ENCODE results near the gene RHAG. TPM values are rescaled to one million over a fixed set of nuclear protein-coding genes. Genes with fewer than 3 reads are reported as not detected.
"Not testable (repeated sequence)": the region's sequence is repeated elsewhere in the genome, so short reads cannot be mapped to it uniquely, and the experiment has no call there.

RHAG gene
- total RNA-seq, 1 experiment from 2014 or later, result not detected

DNA sequence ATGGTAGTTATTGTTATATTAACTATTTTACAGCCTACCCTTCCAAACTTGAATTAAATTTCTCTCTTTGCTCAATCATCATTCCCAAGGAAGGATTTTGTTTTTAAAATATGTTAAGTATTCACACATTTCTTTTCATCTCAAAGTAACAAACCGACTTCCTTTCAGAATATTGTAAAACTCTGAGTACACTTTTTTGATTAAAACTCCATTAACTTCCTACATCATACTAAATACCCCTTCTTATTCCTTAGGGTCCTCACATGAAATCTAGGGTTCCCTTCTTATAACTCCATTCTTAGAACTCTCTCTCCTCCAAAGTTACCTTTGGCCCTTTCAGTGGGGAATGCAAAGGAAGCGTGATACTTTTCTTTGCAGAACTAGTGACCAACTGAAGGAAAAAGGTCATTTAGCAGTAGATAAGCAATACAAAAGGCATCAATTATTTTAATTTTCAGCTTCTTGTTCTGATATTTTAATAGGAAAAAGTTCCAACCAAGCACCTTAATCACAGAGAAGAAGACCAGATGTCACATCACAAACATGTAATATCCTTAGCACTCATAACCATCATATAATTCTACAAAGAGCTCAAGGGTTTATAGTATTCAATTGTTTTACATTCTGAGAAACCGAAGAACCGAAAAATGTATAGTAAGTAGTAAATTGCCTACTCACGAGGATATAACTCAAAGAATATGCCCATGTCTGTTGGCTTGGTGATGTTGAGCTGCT, 494 bp downstream of the RHAG start:
- DNase-seq (ENCODE audit: low read depth), result no peak

DNA sequence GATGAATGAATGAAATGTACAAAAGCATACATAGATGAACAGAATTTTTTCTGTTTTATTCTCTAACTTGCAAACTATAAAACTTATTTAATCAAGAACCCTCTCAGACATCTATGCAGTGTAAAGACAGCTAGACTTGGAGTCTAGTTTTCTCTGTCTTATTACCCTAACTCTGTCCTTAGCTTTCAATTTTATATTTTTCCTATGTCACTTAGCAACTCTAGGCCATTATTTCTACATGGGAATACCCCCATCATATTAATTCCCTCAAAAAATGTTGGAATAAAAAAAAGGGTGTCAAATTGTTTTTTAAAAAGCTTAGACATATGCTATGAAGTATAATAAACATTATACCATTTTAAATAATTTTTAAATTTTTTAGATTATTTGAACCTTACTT, 1.2 kb downstream of the RHAG start:
- DNase-seq (ENCODE audit: low read depth), result no peak

DNA sequence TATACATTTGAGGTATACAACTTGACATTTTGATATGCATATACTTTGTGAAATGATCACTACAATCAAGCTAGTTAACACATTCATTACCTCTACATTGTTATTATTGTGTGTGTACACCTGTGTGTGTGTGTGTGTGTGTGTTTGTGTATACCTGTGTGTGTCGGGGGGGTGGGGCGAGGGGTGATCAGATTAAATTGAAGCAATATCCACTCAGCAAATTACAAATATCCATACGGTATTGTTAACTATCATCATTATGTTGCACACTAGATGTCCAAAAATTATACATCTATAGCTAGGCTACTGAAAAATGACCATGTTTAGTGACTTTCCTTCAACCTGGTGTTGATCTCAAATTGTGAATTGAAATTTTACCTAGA, 1.8 kb downstream of the RHAG start:
- no peak for DNase-seq (ENCODE audit: low read depth)

DNA sequence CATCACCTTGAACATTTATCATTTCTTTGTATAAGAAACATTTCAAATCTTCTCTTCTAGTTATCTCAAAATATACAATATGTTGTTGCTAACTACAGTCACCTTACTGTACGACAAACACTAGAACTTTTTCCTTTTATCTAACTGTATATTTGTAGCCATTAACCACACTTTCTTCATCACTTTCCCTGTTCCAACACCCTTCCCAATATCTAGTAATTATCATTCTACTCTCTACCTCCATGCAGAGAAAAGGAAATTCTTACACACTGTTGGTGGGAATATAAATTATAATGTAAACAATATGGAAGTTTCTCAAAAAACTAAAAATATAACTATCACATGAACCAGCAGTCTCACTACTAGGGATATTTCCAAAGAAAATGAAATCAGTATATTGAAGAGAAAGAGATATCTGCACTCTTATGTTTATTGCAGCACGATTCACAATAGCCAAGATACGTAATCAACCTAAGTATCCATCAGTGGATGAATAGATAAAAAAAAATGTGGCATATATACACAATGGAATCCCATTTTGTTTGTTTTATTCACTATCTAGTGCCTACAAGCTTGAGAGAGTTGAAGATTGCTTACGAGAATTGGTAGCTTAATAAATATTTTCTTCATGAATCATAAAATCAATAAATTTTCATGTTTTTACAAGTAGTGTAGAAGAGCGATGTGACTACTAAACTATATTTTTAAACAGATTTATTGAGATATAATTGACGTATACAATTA, 2.4 kb downstream of the RHAG start:
- no peak for DNase-seq (ENCODE audit: low read depth)

DNA sequence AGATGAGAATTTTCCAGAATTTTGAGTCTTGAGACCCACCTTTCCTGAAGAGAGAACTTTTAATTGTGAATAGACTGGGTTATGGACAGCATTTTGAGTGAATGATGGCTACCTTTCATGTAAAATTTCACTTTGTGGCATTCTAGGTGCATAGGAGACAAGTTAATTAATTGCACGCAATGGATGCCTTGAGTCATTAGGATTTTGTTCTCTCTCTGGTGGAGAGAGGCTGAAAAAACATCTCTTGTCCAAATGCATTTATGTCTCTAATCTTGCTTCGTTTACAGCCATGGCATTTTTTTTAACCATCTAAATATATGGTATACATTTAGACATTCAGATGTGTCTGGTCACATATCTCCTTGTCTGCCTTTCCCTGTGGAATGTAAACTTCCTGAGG, 3.1 kb downstream of the RHAG start:
- DNase-seq (ENCODE audit: low read depth), result no peak

DNA sequence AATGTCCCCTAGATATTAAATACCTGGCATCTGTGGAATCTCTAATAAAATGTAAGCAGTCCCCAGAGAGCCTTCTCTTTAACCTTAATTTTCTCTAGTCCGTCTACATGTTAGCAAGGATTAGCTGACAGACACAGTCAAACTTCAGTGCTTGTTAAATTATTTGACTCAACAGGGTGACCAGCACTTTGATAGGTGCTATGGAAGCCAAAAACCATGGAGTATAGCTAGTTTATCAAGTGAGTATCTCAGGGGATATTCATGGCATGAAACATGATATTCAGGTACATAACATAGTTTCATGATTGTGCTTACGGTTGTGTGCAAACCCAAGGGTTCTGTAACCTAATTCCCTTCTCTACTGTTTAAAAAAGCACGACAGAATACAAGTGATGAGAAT, 3.9 kb downstream of the RHAG start:
- DNase-seq (ENCODE audit: low read depth), result no peak

DNA sequence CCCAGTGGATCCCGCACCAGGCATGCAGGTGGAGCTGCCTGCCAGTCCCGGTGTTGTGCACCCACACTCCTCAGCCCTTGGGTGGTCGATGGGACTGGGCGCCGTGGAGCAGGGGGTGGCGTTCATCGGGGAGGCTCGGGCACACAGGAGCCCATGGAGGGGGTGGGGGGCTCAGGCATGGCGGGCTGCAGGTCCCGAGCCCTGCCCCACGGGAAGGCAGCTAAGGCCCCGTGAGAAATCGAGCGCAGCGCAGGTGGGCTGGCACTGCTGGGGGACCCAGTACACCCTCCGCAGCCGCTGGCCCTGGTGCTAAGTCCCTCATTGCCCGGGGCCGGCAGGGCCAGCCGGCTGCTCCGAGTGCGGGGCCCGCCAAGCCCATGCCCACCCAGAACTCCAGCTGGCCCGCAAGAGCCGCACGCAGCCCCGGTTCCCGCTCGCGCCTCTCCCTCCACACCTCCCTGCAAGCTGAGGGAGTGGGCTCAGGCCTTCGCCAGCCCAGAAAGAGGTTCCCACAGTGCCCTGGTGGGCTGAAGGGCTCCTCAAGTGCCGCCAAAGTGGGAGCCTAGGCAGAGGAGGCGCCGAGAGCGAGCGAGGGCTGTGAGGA, 7.1 kb downstream of the RHAG start:
- DNase-seq (ENCODE audit: low read depth), result not testable (repeated sequence)

DNA sequence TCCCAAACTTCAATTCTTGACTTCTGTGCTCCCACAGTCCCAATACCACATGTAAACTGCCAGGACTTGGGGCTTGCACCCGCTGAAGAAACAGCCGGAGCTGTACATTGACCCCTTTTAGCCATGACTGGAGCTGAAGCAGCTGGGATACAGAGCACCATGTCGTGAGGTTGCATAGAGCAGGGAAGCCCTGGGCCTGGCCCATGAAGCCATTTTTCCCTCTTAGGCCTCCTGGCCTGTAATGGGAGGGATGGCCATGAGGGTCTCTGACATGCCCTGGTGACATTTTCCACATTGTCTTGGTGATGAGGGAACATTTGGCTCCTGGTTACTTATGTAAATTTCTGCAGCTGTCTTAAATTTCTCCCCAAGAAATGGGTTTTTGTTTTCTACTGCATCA, 9.8 kb downstream of the RHAG start:
- no peak for DNase-seq (ENCODE audit: low read depth)

DNA sequence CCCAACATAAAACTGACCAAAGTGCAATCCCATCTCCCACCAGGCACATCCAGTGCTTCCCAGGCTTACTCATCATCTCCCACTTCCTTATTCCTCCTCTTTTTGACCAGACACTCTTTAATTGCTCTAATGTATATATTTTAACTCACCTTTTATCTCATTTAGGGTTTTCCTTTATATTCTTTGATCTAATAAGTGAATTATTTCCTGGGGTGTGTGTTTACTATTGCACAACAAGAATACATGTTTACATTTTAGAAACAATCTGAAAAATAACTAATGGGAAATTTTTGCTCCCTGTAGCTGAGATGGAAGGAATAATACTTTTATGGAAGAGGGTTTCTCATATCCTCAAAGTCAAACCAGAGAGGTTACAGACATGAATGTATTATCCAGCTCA, 18.4 kb downstream of the RHAG start:
- DNase-seq (ENCODE audit: low read depth), result no peak

DNA sequence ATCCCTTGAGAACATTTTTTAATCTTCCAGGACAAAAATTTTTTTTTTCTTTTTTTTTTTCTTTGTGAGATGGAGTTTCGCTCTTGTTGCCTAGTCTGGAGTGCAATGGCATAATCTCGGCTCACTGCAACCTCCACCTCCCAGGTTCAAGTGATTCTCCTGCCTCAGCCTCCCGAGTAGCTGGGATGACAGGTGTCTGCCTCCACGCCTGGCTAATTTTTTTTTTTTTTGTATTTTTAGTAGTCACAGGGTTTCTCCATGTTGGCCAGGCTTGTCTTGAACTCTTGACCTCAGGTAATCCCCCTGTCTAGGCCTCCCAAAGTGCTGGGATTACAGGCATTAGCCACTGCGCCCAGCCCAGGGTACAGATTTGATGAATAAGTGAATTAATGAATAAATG, 22.5 kb downstream of the RHAG start:
- DNase-seq (ENCODE audit: low read depth), result not testable (repeated sequence)

DNA sequence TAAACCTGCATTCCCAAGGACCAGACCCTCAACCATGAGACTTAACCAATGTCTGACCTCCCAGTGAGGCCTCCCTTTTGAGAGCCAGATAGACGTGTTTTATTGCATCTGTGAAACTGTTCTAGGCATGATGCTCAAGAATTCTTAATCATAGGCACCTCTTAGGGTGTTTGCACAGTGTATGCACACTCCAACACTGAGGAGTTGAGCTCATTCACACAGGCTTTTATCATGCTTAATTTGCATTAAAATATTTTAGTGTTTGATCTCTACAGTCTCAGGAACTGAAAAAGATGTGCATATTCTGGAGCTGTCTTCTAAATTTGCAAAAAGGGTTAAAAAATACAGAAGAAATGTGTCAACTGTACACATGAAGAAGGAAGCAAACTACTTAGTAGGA, 27.4 kb downstream of the RHAG start:
- no peak for DNase-seq (ENCODE audit: low read depth)

DNA sequence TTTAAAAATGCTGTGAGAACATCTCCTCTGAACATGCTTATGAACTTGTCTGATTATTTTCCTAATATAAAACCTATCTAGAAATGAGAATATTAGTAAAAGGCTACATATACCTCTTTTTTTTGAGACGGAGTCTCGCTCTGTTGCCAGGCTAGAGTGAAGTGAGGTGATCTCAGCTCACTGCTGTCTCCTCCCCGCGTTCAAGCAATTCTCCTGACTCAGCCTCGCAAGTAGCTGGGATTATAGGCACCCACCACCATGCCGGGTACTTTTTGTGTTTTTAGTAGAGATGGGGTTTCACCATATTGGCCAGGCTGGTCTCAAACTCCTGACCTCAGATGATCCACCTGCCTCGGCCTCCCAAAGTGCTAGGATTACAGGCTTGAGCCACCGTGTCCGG, 28.4 kb downstream of the RHAG start:
- not testable (repeated sequence) for DNase-seq (ENCODE audit: low read depth)

DNA sequence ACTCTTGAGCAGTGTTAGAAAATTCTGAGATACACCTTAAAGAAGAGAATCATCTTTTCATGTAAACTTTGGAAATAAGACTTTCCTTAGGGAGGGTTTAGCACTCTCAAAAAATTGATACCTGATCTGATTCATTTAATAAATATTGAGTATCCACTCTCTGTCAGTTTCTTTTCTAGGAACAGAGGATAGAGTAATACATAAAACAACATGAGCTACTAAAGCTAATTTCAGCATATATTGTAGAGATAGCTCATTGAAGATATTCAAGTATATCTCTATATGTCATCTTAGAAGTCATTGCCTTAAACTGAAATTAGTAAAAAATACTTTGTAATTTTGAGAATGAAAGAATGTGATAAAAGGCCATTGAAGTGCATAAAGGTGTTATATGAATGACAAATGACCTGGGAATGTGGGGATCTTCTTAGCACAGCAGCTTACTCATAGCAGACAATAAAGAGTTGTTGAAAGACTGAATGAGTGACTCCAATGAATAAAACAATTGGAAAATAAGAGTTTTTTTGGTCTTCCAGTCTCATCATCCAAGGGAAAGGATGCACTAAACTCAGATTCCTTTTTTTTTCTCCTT, 29.2 kb downstream of the RHAG start:
- DNase-seq (ENCODE audit: low read depth), result no peak

DNA sequence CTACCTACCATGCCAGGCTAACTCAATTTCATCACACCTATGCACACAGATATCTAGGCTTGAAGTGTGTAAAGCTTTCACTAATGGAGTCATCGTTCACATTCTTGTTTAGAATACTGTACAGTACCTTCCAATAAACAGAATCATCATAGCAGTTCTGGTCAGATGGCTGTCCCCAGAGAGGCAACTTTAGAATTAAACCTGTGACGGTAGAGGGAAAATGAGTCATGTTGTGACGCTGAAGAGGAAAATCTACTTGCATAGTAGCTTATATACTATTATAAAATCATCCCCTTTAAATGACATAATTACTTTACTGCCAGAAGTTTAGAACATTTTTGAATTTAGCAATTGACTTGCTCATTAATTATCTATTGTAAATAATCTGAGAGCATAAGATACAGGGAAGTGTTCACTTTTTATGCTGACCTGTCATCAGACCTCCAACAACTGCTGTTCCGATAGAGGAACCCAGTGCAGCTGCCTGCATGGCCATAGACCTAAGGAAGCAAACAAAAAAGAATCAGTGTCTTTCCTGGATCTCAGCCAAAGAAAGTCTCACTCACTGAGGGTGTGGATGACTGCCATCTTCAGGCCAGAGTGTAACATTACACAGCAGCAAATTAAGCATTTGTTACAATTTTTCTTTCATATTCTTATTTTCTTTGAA, 29.8 kb downstream of the RHAG start:
- DNase-seq (ENCODE audit: low read depth), result peak; percentile 76

DNA sequence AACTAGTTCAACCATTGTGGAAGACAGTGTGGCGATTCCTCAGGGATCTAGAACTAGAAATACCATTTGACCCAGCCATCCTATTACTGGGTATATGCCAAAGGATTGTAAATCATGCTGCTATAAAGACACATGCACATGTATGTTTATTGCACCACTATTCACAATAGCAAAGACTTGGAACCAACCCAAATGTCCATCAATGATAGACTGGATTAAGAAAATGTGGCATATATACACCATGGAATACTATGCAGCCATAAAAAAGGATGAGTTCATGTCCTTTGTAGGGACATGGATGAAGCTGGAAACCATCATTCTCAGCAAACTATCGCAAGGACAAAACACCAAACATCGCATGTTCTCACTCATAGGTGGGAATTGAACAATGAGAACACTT, 32.6 kb downstream of the RHAG start:
- not testable (repeated sequence) for DNase-seq (ENCODE audit: low read depth)

DNA sequence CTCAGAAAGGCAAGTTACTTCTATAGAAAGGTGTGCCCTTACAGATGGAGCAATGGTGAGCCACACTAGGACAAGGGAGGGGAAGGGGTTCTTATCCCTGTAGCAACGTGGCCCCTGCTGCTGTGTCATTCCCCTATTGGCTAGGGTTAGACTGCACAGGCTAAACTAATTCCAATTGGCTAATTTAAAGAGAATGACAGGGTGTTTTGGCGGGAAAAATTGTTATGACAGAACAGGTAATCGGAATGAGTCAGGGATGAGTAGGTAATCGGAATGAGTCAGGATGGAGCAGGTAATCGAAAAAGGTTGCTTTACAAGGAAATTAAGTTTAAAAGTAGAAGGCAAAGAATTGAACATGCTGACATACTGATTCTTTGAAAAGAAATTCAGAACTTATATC, 49.4 kb downstream of the RHAG start:
- not testable (repeated sequence) for DNase-seq (ENCODE audit: low read depth)

DNA sequence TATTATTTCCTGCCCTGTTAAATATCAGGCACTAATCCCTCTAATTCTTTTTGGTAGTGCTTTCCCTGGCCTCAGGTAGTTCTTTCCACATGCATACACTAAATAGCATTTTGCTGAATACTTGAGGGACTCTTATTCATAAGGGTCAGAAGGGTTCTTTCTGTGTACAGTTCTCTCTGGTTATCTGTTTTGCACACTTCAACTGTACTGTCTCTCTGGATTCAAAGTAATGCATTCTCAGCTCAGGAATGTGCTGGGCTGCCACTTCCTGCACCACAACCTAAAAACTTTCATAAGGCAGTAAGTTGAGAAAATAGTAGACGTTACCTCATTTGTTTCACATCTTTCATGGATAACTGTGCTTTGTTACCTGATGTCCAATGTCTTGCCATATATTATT, 54.1 kb downstream of the RHAG start:
- no peak for DNase-seq (ENCODE audit: low read depth)

DNA sequence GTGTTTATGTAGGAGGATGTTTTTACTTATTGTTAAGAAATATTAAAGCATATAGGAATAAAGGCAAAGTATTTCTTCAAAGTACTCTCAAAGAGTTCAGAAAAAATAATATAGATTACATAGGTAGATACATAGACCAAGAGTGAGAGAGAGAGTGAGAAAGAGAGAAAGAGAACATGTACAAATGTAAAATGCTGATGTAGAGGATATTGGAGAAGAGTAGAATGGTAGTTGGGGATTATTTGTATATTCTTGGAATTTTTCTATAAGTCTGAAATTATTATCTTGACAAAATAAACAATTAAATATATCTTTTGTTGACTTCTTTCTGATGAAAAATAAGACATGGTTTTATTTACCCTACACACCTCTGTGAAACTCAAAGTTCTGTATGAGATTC, 57.0 kb downstream of the RHAG start:
- DNase-seq (ENCODE audit: low read depth), result no peak

DNA sequence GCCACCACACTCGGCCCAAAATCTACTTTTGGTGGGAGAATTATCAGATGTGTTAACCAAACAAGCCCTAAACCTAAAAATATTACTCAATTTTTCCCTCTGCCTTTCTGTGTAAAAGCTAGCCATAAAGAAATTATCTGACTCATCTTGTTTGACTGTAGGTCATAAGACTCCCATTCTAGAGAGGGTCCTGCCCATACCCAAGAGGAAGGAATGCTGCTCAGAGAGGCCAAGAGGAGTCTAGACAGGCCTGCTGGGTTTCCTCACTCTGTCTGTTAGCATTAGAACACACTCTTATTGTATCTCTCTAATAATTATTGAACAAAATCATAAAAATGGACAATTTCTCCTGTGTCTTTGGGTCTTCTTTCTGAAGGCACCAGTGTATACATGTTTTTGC, 60.0 kb downstream of the RHAG start:
- no peak for DNase-seq (ENCODE audit: low read depth)

DNA sequence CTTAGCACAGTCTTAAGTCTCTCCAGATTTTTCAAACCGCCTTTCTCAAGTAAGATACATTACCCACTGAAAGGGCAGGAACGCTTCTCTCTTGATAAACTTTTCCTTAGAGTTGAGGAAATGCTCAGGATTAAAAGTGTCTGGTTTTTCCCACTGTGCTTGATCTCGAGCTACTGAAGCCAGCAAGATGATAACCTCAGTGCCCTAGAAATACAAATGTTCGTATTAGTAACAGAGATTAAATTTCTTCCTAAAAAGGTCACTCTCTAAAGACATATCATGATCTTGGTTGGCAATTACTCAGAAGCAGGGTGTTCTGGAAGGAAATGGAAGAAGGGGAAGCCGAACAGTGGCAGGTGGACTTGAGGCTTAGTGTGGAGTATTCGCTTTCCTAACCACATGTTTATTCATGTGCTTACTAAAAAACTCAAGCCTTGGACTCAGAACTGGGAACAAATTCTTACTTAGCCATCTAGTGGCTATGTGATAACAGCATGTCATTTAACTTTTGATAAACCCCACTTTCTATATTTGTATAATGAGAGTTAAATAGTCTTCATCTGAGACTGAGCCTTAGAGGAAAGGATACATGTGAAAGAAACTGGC, 66.1 kb downstream of the RHAG start:
- peak; percentile 40 for DNase-seq (ENCODE audit: low read depth)

DNA sequence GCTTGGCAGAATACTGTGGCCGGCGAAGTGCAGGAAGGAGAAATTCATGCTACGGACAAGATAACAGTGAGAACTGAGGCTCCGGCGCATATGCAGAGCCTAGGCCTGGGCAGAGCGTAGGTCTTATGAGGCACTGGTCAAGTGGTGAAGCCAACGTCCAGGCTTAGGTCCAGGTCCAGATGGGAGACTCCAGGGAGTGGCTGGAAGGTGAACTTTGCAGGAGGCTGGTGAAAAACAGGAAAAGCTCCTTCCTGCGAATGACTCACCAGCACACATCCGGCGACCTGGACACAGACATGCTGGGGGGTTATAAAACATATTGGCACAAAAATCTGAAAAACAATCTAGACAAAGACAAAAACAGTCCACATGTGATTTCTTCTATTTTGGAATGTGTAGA, 70.8 kb downstream of the RHAG start:
- peak; percentile 37 for DNase-seq (ENCODE audit: low read depth)

DNA sequence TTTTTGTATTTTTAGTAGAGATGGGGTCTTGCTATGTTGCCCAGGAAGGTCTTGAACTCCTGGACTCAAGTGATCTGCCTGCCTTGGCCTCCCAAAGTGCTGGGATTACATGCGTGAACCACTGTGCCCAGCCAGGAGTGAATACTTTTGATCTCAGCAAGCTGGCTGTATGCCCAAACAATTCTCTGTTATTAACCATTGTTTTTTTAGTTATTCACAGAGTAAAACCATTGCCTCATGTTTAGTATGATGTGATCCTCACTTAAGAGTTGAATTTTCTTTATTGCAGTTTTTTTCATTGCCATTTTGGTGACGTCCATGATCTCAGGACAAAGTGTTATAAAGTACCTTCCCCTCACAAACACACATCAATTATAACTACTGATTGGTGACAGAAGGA, 71.4 kb downstream of the RHAG start:
- DNase-seq (ENCODE audit: low read depth), result no peak

Measured in RPMI7951 (cell line).